Lower leg skin (tissue), 4 donors: ENCODE measurements around the gene GOSR1. TPM values are rescaled to one million over a fixed set of nuclear protein-coding genes. Genes with fewer than 3 reads are reported as not detected.

ENCODE experiments used
- DNase-seq, 2 donors: peaks; one replicate each; pipeline ENCODE4 v3.0.0-alpha.2; 2019; ENCODE audit warnings: low spot score in 2 of 2
- H3K4me3 ChIP-seq: fragments of 200-600 bp; sonication (generic); 2 replicates; pipeline ENCODE4 v1.5.1; 2017; ENCODE audit warnings: mild to moderate bottlenecking, low read depth; ENCODE audit not compliant: poor library complexity, severe bottlenecking
- POLR2A ChIP-seq, 2 donors: fragments of 450-650 bp; IDR thresholded peaks; one replicate each; pipeline ENCODE4 v1.6.1; 2016 to 2017; ENCODE audit warnings: antibody characterized with exemption in 2 of 2, mild to moderate bottlenecking in 1 of 2, moderate library complexity in 1 of 2
- WGBS, 2 donors: methylation state at CpG; one replicate each; pipeline ENCODE4 v1.1.5; 2018; 5-methylcytosine and 5-hydroxymethylcytosine counted together
- intact Hi-C: fragments of 100-400 bp; cut with DNase I; formaldehyde crosslinking; loops from one replicate; pipeline ENCODE4 v1.15.0; 2023; ENCODE audit warnings: low total_unique reads
- total RNA-seq, 4 donors: library from RNA; depleted of rRNA; stranded (reverse); fragments of >200 nt; gene quantifications; one replicate each; pipeline ENCODE4 v1.1.0, GENCODE V29; 2016
- TF ChIP-seq, protein P1 (sequence below), 3 donors: fragments of 450-650 bp; IDR thresholded peaks; one replicate each; pipeline ENCODE4 v1.5.1; 2016; ENCODE audit warnings: antibody characterized with exemption in 3 of 3, mild to moderate bottlenecking in 3 of 3, moderate library complexity in 2 of 3

The GOSR1 gene
- total RNA-seq, 4 donors from 2014 or later = 19.6 to 41.6 (median 35.7) TPM

DNA sequence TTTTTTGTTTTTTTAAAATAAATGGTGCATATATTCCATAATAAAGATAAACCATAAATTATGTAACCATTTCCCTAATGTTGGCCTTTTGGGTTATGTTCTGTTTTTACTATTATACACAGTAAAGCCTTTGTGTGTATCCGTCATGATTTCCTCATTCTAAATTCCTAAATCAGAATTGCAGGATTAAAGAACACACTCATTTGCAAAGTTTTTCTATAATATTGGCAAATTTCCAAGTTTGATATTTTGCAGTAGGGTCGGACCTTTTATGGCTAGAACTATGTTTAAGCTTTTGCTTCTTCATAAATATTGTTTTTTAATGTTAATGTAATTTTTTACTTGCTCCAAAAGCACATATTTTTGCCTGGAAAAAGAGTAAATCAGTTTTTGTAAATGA lies 16.6 kb downstream of the GOSR1 start:
- intact Hi-C loops = no loop called here
- no peak overlapping the region for H3K4me3 ChIP-seq
- no peak for DNase-seq
- WGBS, 2 donors = 51 to 59% methylated on average over 2 of the region's 2 CpGs
- TF ChIP-seq, protein P1, sequence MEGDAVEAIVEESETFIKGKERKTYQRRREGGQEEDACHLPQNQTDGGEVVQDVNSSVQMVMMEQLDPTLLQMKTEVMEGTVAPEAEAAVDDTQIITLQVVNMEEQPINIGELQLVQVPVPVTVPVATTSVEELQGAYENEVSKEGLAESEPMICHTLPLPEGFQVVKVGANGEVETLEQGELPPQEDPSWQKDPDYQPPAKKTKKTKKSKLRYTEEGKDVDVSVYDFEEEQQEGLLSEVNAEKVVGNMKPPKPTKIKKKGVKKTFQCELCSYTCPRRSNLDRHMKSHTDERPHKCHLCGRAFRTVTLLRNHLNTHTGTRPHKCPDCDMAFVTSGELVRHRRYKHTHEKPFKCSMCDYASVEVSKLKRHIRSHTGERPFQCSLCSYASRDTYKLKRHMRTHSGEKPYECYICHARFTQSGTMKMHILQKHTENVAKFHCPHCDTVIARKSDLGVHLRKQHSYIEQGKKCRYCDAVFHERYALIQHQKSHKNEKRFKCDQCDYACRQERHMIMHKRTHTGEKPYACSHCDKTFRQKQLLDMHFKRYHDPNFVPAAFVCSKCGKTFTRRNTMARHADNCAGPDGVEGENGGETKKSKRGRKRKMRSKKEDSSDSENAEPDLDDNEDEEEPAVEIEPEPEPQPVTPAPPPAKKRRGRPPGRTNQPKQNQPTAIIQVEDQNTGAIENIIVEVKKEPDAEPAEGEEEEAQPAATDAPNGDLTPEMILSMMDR (IDR thresholded peaks at IDR 0.05) = no peak
- no peak for TF ChIP-seq POLR2A (IDR thresholded peaks at IDR 0.05)

DNA sequence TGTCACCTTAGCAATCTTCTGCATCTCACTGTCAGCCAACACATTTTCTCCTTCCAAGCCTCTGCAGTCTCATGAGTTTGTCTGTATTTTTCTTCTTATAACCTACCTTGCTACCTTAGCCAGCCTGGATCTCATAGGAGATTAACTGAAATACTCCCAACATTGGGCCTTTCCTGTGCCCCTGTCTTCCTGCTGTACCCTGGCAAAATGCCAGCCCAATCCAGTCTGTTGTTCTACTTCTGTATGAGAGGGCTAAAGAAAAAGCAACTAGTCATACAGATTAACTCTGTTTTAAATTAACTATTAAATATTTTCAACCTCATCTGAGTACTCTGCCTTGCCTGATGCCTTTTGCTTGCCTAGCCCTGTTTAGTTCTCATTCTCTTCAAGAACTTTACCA lies 18.4 kb downstream of the GOSR1 start:
- no peak overlapping the region for H3K4me3 ChIP-seq
- intact Hi-C loops = no loop called here

DNA sequence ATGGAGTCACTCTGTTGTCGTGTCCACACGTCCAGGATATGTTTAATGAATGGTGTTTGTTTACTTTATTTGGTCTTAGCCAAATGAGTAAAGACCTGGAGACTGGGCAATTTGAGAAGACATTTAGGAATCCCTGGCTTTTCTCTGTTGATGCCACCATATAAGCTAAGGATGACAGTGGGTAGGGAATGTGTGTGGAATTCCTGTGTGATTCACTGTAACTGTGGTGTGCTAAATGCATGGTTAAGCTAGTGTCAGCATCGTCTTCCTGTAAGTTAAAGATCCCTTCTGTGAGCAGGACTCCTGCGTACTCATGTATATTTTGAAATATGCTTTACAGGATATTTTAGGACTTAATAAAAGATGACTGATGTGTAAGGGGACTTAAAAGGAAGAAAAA lies 26.4 kb downstream of the GOSR1 start:
- DNase-seq = no peak
- H3K4me3 ChIP-seq = no peak overlapping the region
- WGBS, 2 donors = 88 to 89% methylated on average over 4 of the region's 4 CpGs
- intact Hi-C loops = no loop called here
- TF ChIP-seq, protein P1 (IDR thresholded peaks at IDR 0.05) = no peak
- no peak for TF ChIP-seq POLR2A (IDR thresholded peaks at IDR 0.05)

More for the DNA sequence above, 18.4 kb downstream of the GOSR1 start:
- DNase-seq = no peak
- TF ChIP-seq POLR2A (IDR thresholded peaks at IDR 0.05) = no peak
- TF ChIP-seq, protein P1 (IDR thresholded peaks at IDR 0.05) = no peak

DNA sequence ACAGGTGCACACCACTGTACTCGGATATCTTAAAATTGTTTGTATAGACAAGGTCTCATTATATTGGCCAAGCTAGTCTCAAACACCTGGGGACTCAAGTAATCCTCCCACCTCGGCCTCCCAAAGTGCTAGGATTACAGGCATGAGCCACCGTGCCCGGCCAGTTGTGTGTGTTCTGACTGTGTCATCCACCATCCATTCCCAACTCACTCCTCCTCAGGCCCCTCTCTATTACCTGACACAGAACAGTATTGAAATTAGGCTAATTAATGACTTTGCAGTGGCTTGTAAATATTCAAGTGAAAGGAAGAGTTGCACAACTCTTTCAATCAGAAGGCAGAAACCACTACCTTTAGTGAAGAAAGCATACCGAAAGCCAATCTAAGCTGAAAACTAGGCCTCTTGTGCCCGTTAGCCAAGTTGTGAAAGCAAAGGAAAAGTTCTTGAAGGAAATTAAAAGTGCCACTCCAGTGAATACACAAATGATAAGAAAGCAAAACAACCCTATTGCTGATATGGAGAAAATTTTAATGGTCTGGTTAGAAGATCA lies 28.7 kb downstream of the GOSR1 start:
- no peak overlapping the region for H3K4me3 ChIP-seq
- no peak for TF ChIP-seq POLR2A (IDR thresholded peaks at IDR 0.05)
- TF ChIP-seq, protein P1 (IDR thresholded peaks at IDR 0.05) = no peak
- 96 to 98% methylated on average over 6 of the region's 6 CpGs for WGBS, 2 donors
- no peak for DNase-seq
- intact Hi-C loops = no loop called here

DNA sequence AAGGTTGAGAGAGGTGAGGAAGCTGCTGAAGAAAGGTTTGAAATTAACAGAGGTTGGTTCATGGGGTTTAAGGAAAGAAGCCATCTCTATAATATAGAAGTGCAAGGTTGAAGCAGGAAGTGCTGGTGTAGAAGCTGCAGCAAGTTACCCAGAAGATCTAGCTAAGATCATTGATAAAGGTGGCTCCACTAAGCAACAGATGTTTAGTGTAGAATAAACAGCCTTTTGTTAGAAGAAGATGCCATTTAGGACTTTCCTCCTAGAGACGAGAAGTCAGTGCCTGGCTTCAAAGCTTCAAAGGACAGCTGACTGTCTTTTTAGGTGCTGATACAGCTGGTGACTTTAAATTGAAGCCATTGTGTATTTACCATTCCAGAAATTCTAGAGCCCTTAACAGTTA lies 29.3 kb downstream of the GOSR1 start:
- intact Hi-C loops = no loop called here
- no peak for DNase-seq
- 82 to 86% methylated on average over 1 of the region's 1 CpG for WGBS, 2 donors

More for the DNA sequence above, 29.3 kb downstream of the GOSR1 start:
- TF ChIP-seq, protein P1 (IDR thresholded peaks at IDR 0.05) = no peak
- TF ChIP-seq POLR2A (IDR thresholded peaks at IDR 0.05) = no peak
- H3K4me3 ChIP-seq = no peak overlapping the region
